HEK293 (cell line): ENCODE measurements around the gene DNAH1.

Experiments used
- PRDM1 ChIP-seq: fragments of 450-650 bp; formaldehyde crosslinking; IDR thresholded peaks from 2 replicates; pipeline ENCODE4; 2016; ENCODE audit warnings: missing biosample characterization, missing genetic modification characterization
- TCF7L2 ChIP-seq: IDR thresholded peaks from 2 replicates; pipeline ENCODE4 v1.6.1; 2011; ENCODE audit warnings: low read depth, mild to moderate bottlenecking, inconsistent platforms, low read length, moderate library complexity, borderline replicate concordance
- ZBTB8A ChIP-seq: fragments of 450-650 bp; formaldehyde crosslinking; IDR thresholded peaks from 2 replicates; pipeline ENCODE4 v1.5.1; 2016; ENCODE audit warnings: missing biosample characterization, missing genetic modification characterization
- TF ChIP-seq, protein P1 (sequence below): fragments of 450-650 bp; formaldehyde crosslinking; IDR thresholded peaks from 2 replicates; pipeline ENCODE4 v1.5.1; 2017; ENCODE audit warnings: missing biosample characterization, missing genetic modification characterization
- TF ChIP-seq, protein P2 (sequence below): fragments of 450-650 bp; formaldehyde crosslinking; IDR thresholded peaks from 2 replicates; pipeline ENCODE4 v1.5.1; 2016; ENCODE audit warnings: missing biosample characterization, missing genetic modification characterization

DNA sequence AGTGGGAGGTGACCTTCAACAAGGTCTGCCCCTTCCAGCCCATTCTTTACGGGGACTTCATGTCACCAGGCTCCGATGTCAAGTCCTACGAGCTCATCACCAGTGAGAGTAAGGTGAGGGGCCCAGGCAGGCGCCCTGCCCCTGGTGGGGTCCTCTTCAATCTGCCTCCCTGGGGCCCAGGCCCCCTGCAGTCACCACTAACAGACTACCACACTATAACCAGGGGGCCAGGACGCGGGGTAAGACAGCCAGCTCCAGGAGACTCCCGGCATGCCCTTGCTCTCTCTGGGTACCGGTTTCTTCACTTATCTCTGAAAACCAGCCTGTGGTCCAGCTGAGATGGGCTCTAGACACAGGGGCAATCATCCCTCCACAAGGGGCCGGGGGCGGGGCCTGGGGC lies 63.9 kb downstream of the DNAH1 start:
- TF ChIP-seq, protein P1, sequence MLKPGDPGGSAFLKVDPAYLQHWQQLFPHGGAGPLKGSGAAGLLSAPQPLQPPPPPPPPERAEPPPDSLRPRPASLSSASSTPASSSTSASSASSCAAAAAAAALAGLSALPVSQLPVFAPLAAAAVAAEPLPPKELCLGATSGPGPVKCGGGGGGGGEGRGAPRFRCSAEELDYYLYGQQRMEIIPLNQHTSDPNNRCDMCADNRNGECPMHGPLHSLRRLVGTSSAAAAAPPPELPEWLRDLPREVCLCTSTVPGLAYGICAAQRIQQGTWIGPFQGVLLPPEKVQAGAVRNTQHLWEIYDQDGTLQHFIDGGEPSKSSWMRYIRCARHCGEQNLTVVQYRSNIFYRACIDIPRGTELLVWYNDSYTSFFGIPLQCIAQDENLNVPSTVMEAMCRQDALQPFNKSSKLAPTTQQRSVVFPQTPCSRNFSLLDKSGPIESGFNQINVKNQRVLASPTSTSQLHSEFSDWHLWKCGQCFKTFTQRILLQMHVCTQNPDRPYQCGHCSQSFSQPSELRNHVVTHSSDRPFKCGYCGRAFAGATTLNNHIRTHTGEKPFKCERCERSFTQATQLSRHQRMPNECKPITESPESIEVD (tag by site-specific recombination), result no peak
- TF ChIP-seq, protein P2, sequence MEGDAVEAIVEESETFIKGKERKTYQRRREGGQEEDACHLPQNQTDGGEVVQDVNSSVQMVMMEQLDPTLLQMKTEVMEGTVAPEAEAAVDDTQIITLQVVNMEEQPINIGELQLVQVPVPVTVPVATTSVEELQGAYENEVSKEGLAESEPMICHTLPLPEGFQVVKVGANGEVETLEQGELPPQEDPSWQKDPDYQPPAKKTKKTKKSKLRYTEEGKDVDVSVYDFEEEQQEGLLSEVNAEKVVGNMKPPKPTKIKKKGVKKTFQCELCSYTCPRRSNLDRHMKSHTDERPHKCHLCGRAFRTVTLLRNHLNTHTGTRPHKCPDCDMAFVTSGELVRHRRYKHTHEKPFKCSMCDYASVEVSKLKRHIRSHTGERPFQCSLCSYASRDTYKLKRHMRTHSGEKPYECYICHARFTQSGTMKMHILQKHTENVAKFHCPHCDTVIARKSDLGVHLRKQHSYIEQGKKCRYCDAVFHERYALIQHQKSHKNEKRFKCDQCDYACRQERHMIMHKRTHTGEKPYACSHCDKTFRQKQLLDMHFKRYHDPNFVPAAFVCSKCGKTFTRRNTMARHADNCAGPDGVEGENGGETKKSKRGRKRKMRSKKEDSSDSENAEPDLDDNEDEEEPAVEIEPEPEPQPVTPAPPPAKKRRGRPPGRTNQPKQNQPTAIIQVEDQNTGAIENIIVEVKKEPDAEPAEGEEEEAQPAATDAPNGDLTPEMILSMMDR (tag by site-specific recombination), result no peak
- TF ChIP-seq PRDM1 (tag by site-specific recombination) (no peak), TCF7L2 (no peak), ZBTB8A (tag by site-specific recombination) (no peak)
